GM21723 (cell line): ENCODE data around the gene VAV2.
A peak's percentile ranks its signal among the peaks of the same experiment; 100 is the strongest.

ENCODE experiments used
- ATAC-seq: cut with Tn5 transposase; IDR thresholded peaks from one replicate; pipeline ENCODE4 v1.9.1; 2021; ENCODE audit warnings: mild to moderate bottlenecking, moderate library complexity; ENCODE audit not compliant: unreplicated experiment

The VAV2 gene

GRCh38 chr9:133822430-133823065, 169.6 kb downstream of the VAV2 start:
- peak; percentile 55 for ATAC-seq

GRCh38 chr9:133821601-133822429, 170.3 kb downstream of the VAV2 start:
- peak; percentile 31 for ATAC-seq

DNA sequence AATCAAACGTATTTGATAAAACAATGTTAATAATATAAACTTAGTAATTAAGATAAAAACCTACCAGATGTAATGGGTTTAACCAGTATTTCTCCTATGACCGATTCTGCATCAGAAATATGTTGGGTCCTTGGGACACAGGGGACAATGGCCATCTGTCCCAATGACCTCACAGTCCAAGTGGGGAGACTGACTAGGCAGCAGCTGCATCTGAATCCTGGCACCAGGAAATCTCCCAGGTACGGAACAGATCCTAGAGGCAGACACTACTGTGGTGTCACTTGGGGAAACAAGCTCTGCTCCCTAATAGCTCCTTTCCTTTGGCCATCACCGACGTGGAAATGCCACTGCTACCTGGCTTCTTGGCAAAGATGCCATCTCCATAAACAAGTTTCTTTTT, 172.2 kb downstream of the VAV2 start:
- ATAC-seq = no peak

- ATAC-seq = no peak
These were observed 173.7 kb downstream of the VAV2 start for GRCh38 chr9:133818444-133818843.

- no peak for ATAC-seq
These were observed 176.3 kb downstream of the VAV2 start for GRCh38 chr9:133815781-133816180.

DNA sequence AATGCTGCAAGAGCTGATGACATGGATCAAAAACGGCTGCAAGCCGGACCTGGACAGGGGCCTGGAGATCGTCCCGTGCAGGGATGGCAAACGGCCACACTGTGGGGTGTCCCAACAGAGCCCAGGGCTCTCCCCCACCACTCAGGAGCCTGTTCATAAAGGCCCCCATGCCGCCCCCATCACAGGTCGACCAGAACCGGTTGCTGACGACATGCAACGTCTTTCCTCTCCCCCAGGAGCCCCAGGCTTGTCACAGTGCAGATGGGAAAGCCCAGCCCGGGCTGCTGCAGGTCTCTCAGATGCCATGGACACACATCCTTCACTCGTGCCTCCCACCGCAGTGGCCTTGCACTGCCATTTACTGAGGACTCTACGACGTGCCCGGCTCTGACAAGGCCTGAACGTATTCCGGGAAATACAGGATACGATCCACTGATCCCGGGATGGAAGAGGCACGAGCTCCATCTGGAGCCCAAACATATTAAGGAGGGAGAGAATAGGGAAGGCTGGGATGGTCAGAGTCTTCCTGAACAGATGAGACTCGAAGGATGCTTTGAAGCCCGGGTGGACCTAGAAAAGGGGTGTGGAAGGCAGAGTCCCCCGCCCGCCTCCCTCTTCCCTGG, 177.4 kb downstream of the VAV2 start:
- ATAC-seq = no peak

- ATAC-seq = no peak
These were observed 178.2 kb downstream of the VAV2 start for GRCh38 chr9:133813749-133814585.

- ATAC-seq = no peak
These were observed 179.0 kb downstream of the VAV2 start for GRCh38 chr9:133812941-133813748.

- no peak for ATAC-seq
These were observed 179.9 kb downstream of the VAV2 start for GRCh38 chr9:133812077-133812868.

- no peak for ATAC-seq
These were observed 180.7 kb downstream of the VAV2 start for GRCh38 chr9:133811471-133811870.

- no peak for ATAC-seq
These were observed 181.4 kb downstream of the VAV2 start for GRCh38 chr9:133810556-133811195.

DNA sequence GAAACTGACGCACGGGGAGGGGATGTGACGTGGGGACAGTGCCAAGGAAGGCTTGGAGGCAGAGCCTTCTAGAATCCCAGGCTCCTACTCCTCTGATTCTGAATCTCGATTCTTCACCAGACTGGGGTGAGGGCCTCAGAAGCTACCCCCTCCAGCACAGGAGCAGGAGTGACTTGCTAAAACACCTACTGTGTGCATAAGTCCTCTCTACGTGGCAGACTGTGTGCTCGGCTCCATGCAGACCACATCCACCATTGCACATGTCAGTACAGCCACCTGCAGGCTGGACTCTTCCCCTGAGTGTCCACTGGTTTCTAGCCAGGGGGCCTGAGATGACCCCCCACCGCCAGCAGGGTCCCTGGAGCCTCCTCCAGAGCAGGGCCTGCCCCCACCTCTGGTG, 182.8 kb downstream of the VAV2 start:
- no peak for ATAC-seq

GRCh38 chr9:133807818-133808217, 184.3 kb downstream of the VAV2 start:
- no peak for ATAC-seq

GRCh38 chr9:133807037-133807436, 185.1 kb downstream of the VAV2 start:
- ATAC-seq = no peak

GRCh38 chr9:133806623-133807010, 185.5 kb downstream of the VAV2 start:
- no peak for ATAC-seq

DNA sequence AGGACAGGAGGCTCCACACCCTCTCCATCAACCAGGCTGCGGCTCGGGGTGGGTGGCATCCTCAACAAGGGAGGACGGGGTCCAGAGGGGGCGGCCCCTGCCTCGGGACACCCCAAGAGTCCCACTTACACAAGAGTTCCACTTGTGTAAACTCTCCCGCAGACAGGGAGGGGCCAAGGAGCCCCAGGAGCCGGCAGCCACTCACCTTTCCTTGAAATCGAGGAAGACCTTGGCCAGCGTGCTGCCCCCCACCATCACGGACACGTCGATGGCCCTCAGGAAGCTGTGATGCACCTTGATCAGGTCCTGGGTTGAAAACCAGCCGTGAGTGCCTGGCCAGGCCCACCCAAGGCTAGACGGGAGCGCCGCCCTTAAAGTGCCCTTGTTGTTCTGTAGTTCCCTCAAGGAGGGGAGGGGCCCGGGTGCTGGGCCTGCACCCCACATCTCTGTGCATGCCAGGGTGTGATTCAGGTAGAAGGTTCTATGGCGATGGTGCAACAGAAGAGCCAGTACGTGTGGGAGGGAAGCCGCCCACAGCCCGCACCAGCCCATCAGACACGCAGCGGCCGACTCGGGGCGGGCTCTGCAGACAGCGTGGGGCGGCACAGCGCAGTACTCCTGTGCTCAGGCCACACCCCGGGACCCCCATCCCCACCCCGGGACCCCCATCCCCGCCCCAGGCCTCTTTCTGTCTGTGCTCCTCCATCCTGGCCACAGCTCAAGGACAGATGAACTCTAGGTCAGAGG, 186.1 kb downstream of the VAV2 start:
- ATAC-seq = no peak

DNA sequence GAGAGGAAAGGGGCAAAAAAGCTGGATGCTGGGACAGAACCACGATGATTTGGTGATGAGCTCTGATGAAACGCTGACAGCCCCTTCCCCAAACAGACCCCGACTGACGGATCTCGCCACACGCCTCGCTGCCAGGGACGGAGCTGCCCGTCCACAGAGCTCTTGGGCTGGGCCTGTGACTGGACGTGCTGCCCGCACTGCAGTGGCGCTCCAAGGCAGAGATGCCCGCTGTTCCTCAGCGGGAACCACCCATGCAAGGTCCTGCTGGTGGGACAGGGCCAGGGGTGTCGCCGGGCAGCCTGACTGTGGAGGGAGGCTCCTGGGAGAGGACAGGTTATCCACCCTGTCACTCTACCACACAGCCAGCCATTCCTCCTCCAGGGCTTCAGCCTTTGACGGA, 187.9 kb downstream of the VAV2 start:
- ATAC-seq = no peak

DNA sequence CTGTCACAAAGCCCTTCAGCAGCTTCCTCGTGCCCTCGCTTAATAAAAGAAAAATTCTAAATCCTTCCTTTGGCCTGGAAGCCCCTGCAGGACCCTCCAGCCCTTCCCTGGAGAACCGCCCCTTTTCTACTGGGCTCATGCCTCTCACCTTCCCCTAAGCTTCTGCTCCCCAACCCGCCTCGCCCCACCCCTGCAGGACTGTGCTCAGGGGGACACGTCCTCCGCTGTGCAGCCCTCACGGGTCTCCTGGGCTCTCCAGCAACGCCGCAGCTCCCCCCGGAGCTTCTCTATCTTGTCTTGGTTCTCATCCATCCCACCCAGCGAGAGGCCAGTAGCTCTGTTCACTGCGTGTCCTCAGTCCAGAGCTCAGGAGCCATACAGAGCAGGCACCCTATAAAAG, 188.4 kb downstream of the VAV2 start:
- no peak for ATAC-seq
